Stimulated activated naive CD8-positive, alpha-beta T cell treated with anti-CD3 and anti-CD28 coated beads, Interleukin-15, Interleukin-2, amounts not matched to agents 100 ng/mL and 50 ng/mL, for 24 hours (primary cell): ENCODE results near the gene CACNB2.

Experiments used
- H3K27ac Mint-ChIP-seq: one replicate; pipeline ENCODE4 v1.8.0; 2021; ENCODE audit warnings: mild to moderate bottlenecking, mixed read lengths
- H3K27me3 Mint-ChIP-seq: one replicate; pipeline ENCODE4 v1.8.0; 2021; ENCODE audit warnings: mixed read lengths
- H3K36me3 Mint-ChIP-seq: one replicate; pipeline ENCODE4 v1.8.0; 2021; ENCODE audit warnings: low read depth, mixed read lengths
- H3K4me1 Mint-ChIP-seq: one replicate; pipeline ENCODE4 v1.8.0; 2021; ENCODE audit warnings: low read depth, mixed read lengths
- H3K4me3 Mint-ChIP-seq: one replicate; pipeline ENCODE4 v1.8.0; 2021; ENCODE audit warnings: mild to moderate bottlenecking, mixed read lengths
- H3K9me3 Mint-ChIP-seq: one replicate; pipeline ENCODE4 v1.8.0; 2021; ENCODE audit warnings: mixed read lengths

Gene CACNB2

GRCh38 chr10:18294633-18295032, 154.4 kb downstream of the CACNB2 start:
- Mint-ChIP-seq H3K4me3 (no peak overlapping the region), H3K27ac (no peak overlapping the region), H3K27me3 (no peaks in the 10 kb centered on the region), H3K9me3 (no peaks in the 10 kb centered on the region), H3K4me1 (no peaks in the 10 kb centered on the region), H3K36me3 (no peaks in the 10 kb centered on the region)

- Mint-ChIP-seq H3K4me3 (no peak overlapping the region), H3K27ac (no peak overlapping the region), H3K27me3 (no peaks in the 10 kb centered on the region), H3K36me3 (no peaks in the 10 kb centered on the region), H3K9me3 (no peaks in the 10 kb centered on the region), H3K4me1 (no peaks in the 10 kb centered on the region)
Measured at GRCh38 chr10:18297659-18298058, 157.4 kb downstream of the CACNB2 start.

- no peaks in the 10 kb centered on the region for H3K36me3 Mint-ChIP-seq
- H3K4me3 Mint-ChIP-seq: no peak overlapping the region
- no peaks in the 10 kb centered on the region for H3K9me3 Mint-ChIP-seq
- H3K27me3 Mint-ChIP-seq: no peaks in the 10 kb centered on the region
- no peaks in the 10 kb centered on the region for H3K4me1 Mint-ChIP-seq
- no peak overlapping the region for H3K27ac Mint-ChIP-seq
Measured at GRCh38 chr10:18298256-18298655, 158.0 kb downstream of the CACNB2 start.

GRCh38 chr10:18303851-18304801, 163.9 kb downstream of the CACNB2 start:
- no peaks in the 10 kb centered on the region for H3K27me3 Mint-ChIP-seq
- H3K4me3 Mint-ChIP-seq: no peak overlapping the region
- no peaks in the 10 kb centered on the region for H3K4me1 Mint-ChIP-seq

GRCh38 chr10:18306031-18306430, 165.8 kb downstream of the CACNB2 start:
- H3K27me3 Mint-ChIP-seq: no peaks in the 10 kb centered on the region
- H3K27ac Mint-ChIP-seq: no peak overlapping the region
- no peaks in the 10 kb centered on the region for H3K9me3 Mint-ChIP-seq
- no peak overlapping the region for H3K4me3 Mint-ChIP-seq
- H3K36me3 Mint-ChIP-seq: no peaks in the 10 kb centered on the region
- H3K4me1 Mint-ChIP-seq: no peaks in the 10 kb centered on the region

More at GRCh38 chr10:18303851-18304801, 163.9 kb downstream of the CACNB2 start:
- Mint-ChIP-seq H3K36me3 (no peaks in the 10 kb centered on the region), H3K27ac (no peak overlapping the region), H3K9me3 (no peaks in the 10 kb centered on the region)

- no peaks in the 10 kb centered on the region for H3K36me3 Mint-ChIP-seq
- no peaks in the 10 kb centered on the region for H3K9me3 Mint-ChIP-seq
- no peaks in the 10 kb centered on the region for H3K4me1 Mint-ChIP-seq
- no peaks in the 10 kb centered on the region for H3K27me3 Mint-ChIP-seq
- H3K27ac Mint-ChIP-seq: no peak overlapping the region
- H3K4me3 Mint-ChIP-seq: no peak overlapping the region
Measured at GRCh38 chr10:18308600-18308999, 168.4 kb downstream of the CACNB2 start.

GRCh38 chr10:18310761-18311160, 170.5 kb downstream of the CACNB2 start:
- H3K27ac Mint-ChIP-seq: no peak overlapping the region
- no peaks in the 10 kb centered on the region for H3K4me1 Mint-ChIP-seq
- no peak overlapping the region for H3K4me3 Mint-ChIP-seq
- no peaks in the 10 kb centered on the region for H3K36me3 Mint-ChIP-seq
- no peaks in the 10 kb centered on the region for H3K9me3 Mint-ChIP-seq
- H3K27me3 Mint-ChIP-seq: no peaks in the 10 kb centered on the region

GRCh38 chr10:18312374-18313139, 172.3 kb downstream of the CACNB2 start:
- Mint-ChIP-seq H3K4me3 (no peak overlapping the region), H3K9me3 (no peaks in the 10 kb centered on the region), H3K36me3 (no peaks in the 10 kb centered on the region), H3K27ac (no peak overlapping the region), H3K4me1 (no peaks in the 10 kb centered on the region), H3K27me3 (no peaks in the 10 kb centered on the region)

- no peak overlapping the region for H3K27ac Mint-ChIP-seq
Measured at GRCh38 chr10:18313140-18313530, 172.9 kb downstream of the CACNB2 start.

GRCh38 chr10:18313626-18314025, 173.4 kb downstream of the CACNB2 start:
- no peak overlapping the region for H3K27ac Mint-ChIP-seq
- no peaks in the 10 kb centered on the region for H3K36me3 Mint-ChIP-seq
- H3K4me1 Mint-ChIP-seq: no peaks in the 10 kb centered on the region
- no peaks in the 10 kb centered on the region for H3K9me3 Mint-ChIP-seq
- no peaks in the 10 kb centered on the region for H3K27me3 Mint-ChIP-seq
- H3K4me3 Mint-ChIP-seq: no peak overlapping the region

More at GRCh38 chr10:18313140-18313530, 172.9 kb downstream of the CACNB2 start:
- no peaks in the 10 kb centered on the region for H3K36me3 Mint-ChIP-seq
- H3K9me3 Mint-ChIP-seq: no peaks in the 10 kb centered on the region
- H3K4me3 Mint-ChIP-seq: no peak overlapping the region
- H3K4me1 Mint-ChIP-seq: no peaks in the 10 kb centered on the region
- no peaks in the 10 kb centered on the region for H3K27me3 Mint-ChIP-seq

GRCh38 chr10:18319628-18320027, 179.4 kb downstream of the CACNB2 start:
- no peaks in the 10 kb centered on the region for H3K36me3 Mint-ChIP-seq
- H3K4me1 Mint-ChIP-seq: no peaks in the 10 kb centered on the region
- no peak overlapping the region for H3K27ac Mint-ChIP-seq
- H3K4me3 Mint-ChIP-seq: no peak overlapping the region
- peaks cover 3% of the 10 kb centered on the region for H3K9me3 Mint-ChIP-seq
- H3K27me3 Mint-ChIP-seq: no peaks in the 10 kb centered on the region

- no peak overlapping the region for H3K4me3 Mint-ChIP-seq
- H3K36me3 Mint-ChIP-seq: no peaks in the 10 kb centered on the region
- no peak overlapping the region for H3K27ac Mint-ChIP-seq
- H3K9me3 Mint-ChIP-seq: peaks cover 3% of the 10 kb centered on the region
- no peaks in the 10 kb centered on the region for H3K27me3 Mint-ChIP-seq
- H3K4me1 Mint-ChIP-seq: no peaks in the 10 kb centered on the region
Measured at GRCh38 chr10:18321371-18321770, 181.1 kb downstream of the CACNB2 start.

- H3K4me3 Mint-ChIP-seq: no peak overlapping the region
- H3K27ac Mint-ChIP-seq: no peak overlapping the region
- no peaks in the 10 kb centered on the region for H3K27me3 Mint-ChIP-seq
- H3K36me3 Mint-ChIP-seq: no peaks in the 10 kb centered on the region
- no peaks in the 10 kb centered on the region for H3K4me1 Mint-ChIP-seq
- H3K9me3 Mint-ChIP-seq: peaks cover 3% of the 10 kb centered on the region
Measured at GRCh38 chr10:18323916-18324315, 183.7 kb downstream of the CACNB2 start.

- Mint-ChIP-seq H3K27me3 (no peaks in the 10 kb centered on the region), H3K9me3 (no peaks in the 10 kb centered on the region), H3K36me3 (no peaks in the 10 kb centered on the region), H3K4me1 (no peaks in the 10 kb centered on the region), H3K27ac (no peak overlapping the region), H3K4me3 (no peak overlapping the region)
Measured at GRCh38 chr10:18325410-18325809, 185.2 kb downstream of the CACNB2 start.

GRCh38 chr10:18325889-18326531, 185.8 kb downstream of the CACNB2 start:
- Mint-ChIP-seq H3K4me1 (no peaks in the 10 kb centered on the region), H3K9me3 (no peaks in the 10 kb centered on the region), H3K4me3 (no peak overlapping the region), H3K27ac (no peak overlapping the region), H3K36me3 (no peaks in the 10 kb centered on the region), H3K27me3 (no peaks in the 10 kb centered on the region)
